Epithelial cell of esophagus (primary cell): Measurements from ENCODE around the gene JAZF1.

Experiments used
- DNase-seq: peaks from one replicate; pipeline ENCODE4 v3.0.0; 2010; ENCODE audit warnings: low read depth
- H3K4me3 ChIP-seq: 2 replicates; pipeline ENCODE4 v1.5.1; 2011; ENCODE audit warnings: mild to moderate bottlenecking, low read length, control low read depth
- TF ChIP-seq, protein P1 (sequence below): IDR thresholded peaks from 2 replicates; pipeline ENCODE4 v1.5.1; 2011; ENCODE audit warnings: low read depth, mild to moderate bottlenecking, low read length, control low read depth, inconsistent platforms; ENCODE audit not compliant: insufficient read depth; ENCODE audit errors: missing control alignments

JAZF1 gene

DNA sequence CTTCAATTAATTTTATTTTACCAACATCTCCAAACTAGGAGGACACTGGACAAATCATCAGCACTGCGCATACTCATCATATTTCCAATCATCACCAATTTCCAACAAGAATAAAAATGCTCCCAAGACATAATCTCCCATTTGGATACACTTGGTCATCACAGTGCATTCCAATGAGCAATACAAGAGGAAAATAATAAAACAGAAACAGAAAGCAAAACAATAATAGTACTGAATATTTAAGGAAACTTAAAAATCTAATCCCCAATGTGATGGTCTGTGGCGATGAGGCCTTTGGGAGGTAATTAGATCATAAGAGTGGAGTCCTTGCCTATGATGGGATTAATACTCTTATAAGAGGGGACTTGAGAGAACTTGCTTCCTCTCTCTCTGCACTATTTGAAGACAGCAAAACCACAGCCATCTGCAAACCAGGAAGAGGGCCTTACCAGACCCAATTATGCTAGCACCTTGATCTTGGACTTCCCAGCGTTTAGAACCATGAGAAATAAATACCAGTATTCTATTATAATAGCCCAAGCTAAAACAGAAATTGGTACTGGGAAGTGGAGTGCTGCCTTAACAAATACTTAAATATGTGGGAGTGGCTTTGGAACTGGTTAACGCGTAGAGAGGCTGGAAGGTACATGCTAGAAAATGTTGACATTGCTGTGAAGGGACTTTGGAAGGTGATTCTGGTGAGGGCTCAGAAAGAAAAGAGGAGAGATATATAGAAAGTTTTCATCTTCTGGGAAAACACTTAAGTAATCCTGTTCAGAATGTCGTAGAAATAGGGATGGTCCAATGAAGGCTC, 91.5 kb downstream of the JAZF1 start:
- TF ChIP-seq, protein P1, sequence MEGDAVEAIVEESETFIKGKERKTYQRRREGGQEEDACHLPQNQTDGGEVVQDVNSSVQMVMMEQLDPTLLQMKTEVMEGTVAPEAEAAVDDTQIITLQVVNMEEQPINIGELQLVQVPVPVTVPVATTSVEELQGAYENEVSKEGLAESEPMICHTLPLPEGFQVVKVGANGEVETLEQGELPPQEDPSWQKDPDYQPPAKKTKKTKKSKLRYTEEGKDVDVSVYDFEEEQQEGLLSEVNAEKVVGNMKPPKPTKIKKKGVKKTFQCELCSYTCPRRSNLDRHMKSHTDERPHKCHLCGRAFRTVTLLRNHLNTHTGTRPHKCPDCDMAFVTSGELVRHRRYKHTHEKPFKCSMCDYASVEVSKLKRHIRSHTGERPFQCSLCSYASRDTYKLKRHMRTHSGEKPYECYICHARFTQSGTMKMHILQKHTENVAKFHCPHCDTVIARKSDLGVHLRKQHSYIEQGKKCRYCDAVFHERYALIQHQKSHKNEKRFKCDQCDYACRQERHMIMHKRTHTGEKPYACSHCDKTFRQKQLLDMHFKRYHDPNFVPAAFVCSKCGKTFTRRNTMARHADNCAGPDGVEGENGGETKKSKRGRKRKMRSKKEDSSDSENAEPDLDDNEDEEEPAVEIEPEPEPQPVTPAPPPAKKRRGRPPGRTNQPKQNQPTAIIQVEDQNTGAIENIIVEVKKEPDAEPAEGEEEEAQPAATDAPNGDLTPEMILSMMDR: no peak
- no peak overlapping the region for H3K4me3 ChIP-seq
- DNase-seq: no peak

GRCh38 chr7:28088032-28088431, 92.6 kb downstream of the JAZF1 start:
- TF ChIP-seq, protein P1: no peak
- no peak overlapping the region for H3K4me3 ChIP-seq
- DNase-seq: no peak

DNA sequence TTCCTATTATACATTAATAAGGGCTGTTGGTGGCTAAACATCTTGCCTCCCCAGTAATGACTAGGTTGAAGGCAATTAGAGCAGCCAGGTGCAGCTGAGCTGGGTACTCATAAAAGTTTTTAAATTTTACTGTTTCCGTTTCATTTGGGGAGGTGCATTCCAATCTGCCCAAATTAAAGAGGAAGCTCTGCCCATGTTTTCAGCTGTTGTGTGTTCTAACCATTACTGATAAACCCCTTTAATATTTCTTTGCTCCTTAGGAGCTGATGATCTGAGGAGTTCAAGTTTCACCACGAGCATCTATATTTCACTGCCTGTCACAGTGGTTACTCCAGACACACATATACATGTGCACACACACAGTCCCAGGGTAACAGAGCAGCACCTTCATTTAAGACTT, 94.4 kb downstream of the JAZF1 start:
- no peak for DNase-seq
- TF ChIP-seq, protein P1: no peak
- no peak overlapping the region for H3K4me3 ChIP-seq

GRCh38 chr7:28083998-28084985, 96.3 kb downstream of the JAZF1 start:
- no peak for DNase-seq
- TF ChIP-seq, protein P1: no peak
- H3K4me3 ChIP-seq: no peak overlapping the region

DNA sequence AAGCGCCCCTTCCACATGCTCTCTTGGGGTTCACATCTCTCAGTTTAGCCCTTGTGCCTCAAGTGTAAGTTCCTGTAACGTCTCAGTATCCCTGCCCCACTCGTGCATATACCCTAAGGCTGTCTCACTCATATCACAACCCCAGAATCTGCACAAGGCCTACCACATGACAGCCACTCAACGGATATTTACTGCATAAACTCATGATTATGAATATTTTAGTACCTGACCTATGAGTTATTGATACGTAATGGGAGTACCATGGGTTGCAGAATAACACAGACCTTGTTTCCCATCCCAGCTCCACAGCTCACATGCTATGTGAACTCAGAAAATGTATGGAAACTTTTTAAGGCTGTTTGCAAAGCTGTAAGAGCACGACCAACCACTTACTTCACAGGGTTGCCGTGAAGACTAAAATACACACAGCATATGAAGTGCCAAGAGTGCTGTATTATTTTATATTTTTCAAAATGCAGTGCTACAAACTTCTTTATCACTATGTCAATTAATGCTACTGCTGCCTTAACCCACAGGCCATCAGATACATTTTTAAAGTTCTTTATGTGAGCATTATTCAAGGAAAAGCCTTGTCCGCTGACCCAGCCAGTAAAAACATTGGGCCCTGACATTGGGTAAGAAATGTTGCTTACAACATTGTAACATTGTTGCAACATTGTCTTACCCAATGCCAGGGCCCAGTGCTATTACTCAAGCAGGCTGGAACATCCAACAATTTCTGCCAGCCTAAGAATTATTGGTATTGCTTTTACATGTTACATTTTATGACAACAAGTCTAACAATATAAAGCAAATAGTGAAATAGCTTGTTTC, 97.2 kb downstream of the JAZF1 start:
- peak; percentile 75 for DNase-seq
- TF ChIP-seq, protein P1: no peak
- no peak overlapping the region for H3K4me3 ChIP-seq

DNA sequence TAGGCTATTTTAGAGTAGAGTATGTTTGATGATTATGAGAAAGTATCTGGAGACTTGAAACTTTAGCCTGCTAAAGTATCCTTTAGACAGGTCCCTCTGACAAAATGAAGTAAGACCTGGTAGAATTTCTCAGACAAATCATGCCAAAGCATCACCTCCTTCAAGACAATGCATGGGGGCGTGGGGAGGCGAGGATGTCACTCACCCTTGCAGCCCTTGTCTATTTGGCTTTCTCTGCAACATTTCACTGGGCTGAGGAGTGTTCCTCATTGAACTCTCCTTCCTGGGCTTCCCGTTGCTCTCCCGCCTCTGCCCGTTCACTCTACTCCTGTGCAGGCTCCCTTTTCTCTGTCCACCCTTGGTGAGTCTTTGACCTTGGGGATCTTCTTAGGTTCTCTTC, 98.5 kb downstream of the JAZF1 start:
- TF ChIP-seq, protein P1: no peak
- no peak overlapping the region for H3K4me3 ChIP-seq
- no peak for DNase-seq
